SK-N-SH treated with all-trans-retinoic acid at 6 μM for 48 hours (cell line): ENCODE data around the gene CNDP1.

Source experiments
- ATAC-seq: fragments of 200-7000 bp; cut with Tn5 transposase; 3 replicates; pipeline ENCODE4 v1.9.1; 2020; ENCODE audit warnings: mild to moderate bottlenecking, moderate library complexity
- BACH2 ChIP-seq: fragments of 250-450 bp; sonication (Bioruptor Pico); IDR thresholded peaks from 2 replicates; pipeline ENCODE4 v1.9.0; 2021; ENCODE audit warnings: mild to moderate bottlenecking, borderline replicate concordance
- CSDC2 ChIP-seq: fragments of 250-450 bp; sonication (Bioruptor Pico); IDR thresholded peaks from 2 replicates; pipeline ENCODE4 v1.5.0; 2020; ENCODE audit warnings: mild to moderate bottlenecking, moderate library complexity
- ESRRG ChIP-seq: fragments of 250-450 bp; sonication (Bioruptor Pico); IDR thresholded peaks from 2 replicates; pipeline ENCODE4 v1.6.1; 2021; ENCODE audit warnings: mild to moderate bottlenecking
- GLIS3 ChIP-seq: fragments of 250-450 bp; sonication (Bioruptor Pico); IDR thresholded peaks from 2 replicates; pipeline ENCODE4 v1.5.0; 2020; ENCODE audit warnings: mild to moderate bottlenecking, moderate library complexity
- ISL1 ChIP-seq: fragments of 250-450 bp; sonication (Bioruptor Pico); IDR thresholded peaks from 2 replicates; pipeline ENCODE4 v2.1.2; 2022; ENCODE audit warnings: mild to moderate bottlenecking, moderate library complexity
- OSR1 ChIP-seq: fragments of 250-450 bp; sonication (Bioruptor Pico); IDR thresholded peaks from 2 replicates; pipeline ENCODE4 v1.8.0; 2022; ENCODE audit warnings: moderate library complexity, mild to moderate bottlenecking, inconsistent platforms
- PATZ1 ChIP-seq: fragments of 250-450 bp; sonication (Bioruptor Pico); IDR thresholded peaks from 2 replicates; pipeline ENCODE4 v1.8.0; 2020; ENCODE audit warnings: mild to moderate bottlenecking, moderate library complexity, borderline replicate concordance
- RARB ChIP-seq: fragments of 250-450 bp; sonication (Bioruptor Pico); IDR thresholded peaks from 2 replicates; pipeline ENCODE4 v1.8.0; 2021; ENCODE audit warnings: mild to moderate bottlenecking, moderate library complexity
- SNAI2 ChIP-seq: fragments of 250-450 bp; sonication (Bioruptor Pico); IDR thresholded peaks from 2 replicates; pipeline ENCODE4 v1.5.0; 2020; ENCODE audit warnings: mild to moderate bottlenecking, moderate library complexity
- TCF4 ChIP-seq: fragments of 250-450 bp; sonication (Bioruptor Pico); IDR thresholded peaks from 2 replicates; pipeline ENCODE4 v1.8.0; 2021; ENCODE audit warnings: mild to moderate bottlenecking, moderate library complexity, borderline replicate concordance
- TOX ChIP-seq: fragments of 250-450 bp; sonication (Bioruptor Pico); IDR thresholded peaks from 2 replicates; pipeline ENCODE4 v1.8.0; 2021; ENCODE audit warnings: mild to moderate bottlenecking, moderate library complexity, borderline replicate concordance
- TSHZ2 ChIP-seq: fragments of 250-450 bp; sonication (Bioruptor Pico); IDR thresholded peaks from 2 replicates; pipeline ENCODE4 v1.5.0; 2020; ENCODE audit warnings: mild to moderate bottlenecking, moderate library complexity
- ZC3H10 ChIP-seq: fragments of 250-450 bp; sonication (Bioruptor Pico); IDR thresholded peaks from 2 replicates; pipeline ENCODE4 v1.5.1; 2021; ENCODE audit warnings: mild to moderate bottlenecking, moderate library complexity
- ZFP3 ChIP-seq: fragments of 250-450 bp; sonication (Bioruptor Pico); IDR thresholded peaks from 2 replicates; pipeline ENCODE4 v1.5.0; 2020; ENCODE audit warnings: mild to moderate bottlenecking, moderate library complexity
- ZFP30 ChIP-seq: fragments of 450-650 bp; formaldehyde crosslinking; IDR thresholded peaks from 2 replicates; pipeline ENCODE4 v1.5.0; 2022; ENCODE audit warnings: mild to moderate bottlenecking, moderate library complexity
- ZNF565 ChIP-seq: fragments of 450-650 bp; formaldehyde crosslinking; conservative IDR thresholded peaks from 2 replicates; pipeline ENCODE4 v1.5.0; 2020; ENCODE audit warnings: low read depth, mild to moderate bottlenecking, moderate library complexity
- ZNF70 ChIP-seq: fragments of 450-650 bp; formaldehyde crosslinking; IDR thresholded peaks from 2 replicates; pipeline ENCODE4 v1.5.0; 2020; ENCODE audit warnings: mild to moderate bottlenecking, moderate library complexity
- ZNF8 ChIP-seq: fragments of 450-650 bp; formaldehyde crosslinking; IDR thresholded peaks from 2 replicates; pipeline ENCODE4 v1.5.0; 2020; ENCODE audit warnings: mild to moderate bottlenecking, moderate library complexity
- TF ChIP-seq, protein P1 (sequence below): fragments of 250-450 bp; sonication (Bioruptor Pico); IDR thresholded peaks from 2 replicates; pipeline ENCODE4 v1.5.1; 2021; ENCODE audit warnings: mild to moderate bottlenecking, moderate library complexity
- TF ChIP-seq, protein P2 (sequence below): fragments of 250-450 bp; sonication (Bioruptor Pico); IDR thresholded peaks from 2 replicates; pipeline ENCODE4 v1.8.0; 2021; ENCODE audit warnings: low read depth, mild to moderate bottlenecking, moderate library complexity, borderline replicate concordance

The CNDP1 gene

DNA sequence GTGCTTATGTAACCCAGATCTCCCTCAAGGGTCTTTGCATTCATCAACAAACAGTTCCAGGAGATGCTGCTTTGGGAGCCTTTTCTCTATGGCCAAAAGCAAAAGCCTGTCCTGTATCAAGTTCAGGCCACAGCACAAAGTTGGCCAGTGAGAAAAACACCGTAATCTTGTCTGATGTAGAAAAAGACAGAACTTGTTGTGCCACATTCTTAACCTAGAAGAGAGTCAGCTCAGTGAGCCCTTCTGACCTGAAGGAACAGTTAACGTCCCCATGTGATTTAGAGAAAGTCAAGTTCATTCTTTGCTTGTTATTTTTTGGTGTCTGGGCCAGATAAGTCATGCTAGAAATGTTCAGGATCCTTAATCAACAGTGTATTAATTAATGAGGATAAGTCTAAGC is 7.8 kb upstream of the CNDP1 start (continued):
- TF ChIP-seq TCF4 (CRISPR knock-in tag) (no peak), BACH2 (no peak), SNAI2 (no peak)

GRCh38 chr18:74528478-74528877 is 5.8 kb upstream of the CNDP1 start:
- ATAC-seq, result no peak
- TF ChIP-seq ZFP3 (CRISPR knock-in tag) (no peak), PATZ1 (CRISPR knock-in tag) (no peak), ISL1 (CRISPR knock-in tag) (no peak), ZC3H10 (CRISPR knock-in tag) (no peak), GLIS3 (CRISPR knock-in tag) (no peak), TOX (no peak), OSR1 (no peak), SNAI2 (no peak), BACH2 (no peak), CSDC2 (no peak), TCF4 (CRISPR knock-in tag) (no peak), RARB (CRISPR knock-in tag) (no peak), ZNF70 (CRISPR knock-in tag) (no peak), ZNF565 (CRISPR knock-in tag) (no peak), ESRRG (no peak)
- TF ChIP-seq, protein P1, sequence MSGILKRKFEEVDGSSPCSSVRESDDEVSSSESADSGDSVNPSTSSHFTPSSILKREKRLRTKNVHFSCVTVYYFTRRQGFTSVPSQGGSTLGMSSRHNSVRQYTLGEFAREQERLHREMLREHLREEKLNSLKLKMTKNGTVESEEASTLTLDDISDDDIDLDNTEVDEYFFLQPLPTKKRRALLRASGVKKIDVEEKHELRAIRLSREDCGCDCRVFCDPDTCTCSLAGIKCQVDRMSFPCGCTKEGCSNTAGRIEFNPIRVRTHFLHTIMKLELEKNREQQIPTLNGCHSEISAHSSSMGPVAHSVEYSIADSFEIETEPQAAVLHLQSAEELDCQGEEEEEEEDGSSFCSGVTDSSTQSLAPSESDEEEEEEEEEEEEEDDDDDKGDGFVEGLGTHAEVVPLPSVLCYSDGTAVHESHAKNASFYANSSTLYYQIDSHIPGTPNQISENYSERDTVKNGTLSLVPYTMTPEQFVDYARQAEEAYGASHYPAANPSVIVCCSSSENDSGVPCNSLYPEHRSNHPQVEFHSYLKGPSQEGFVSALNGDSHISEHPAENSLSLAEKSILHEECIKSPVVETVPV (CRISPR knock-in tag), result no peak
- TF ChIP-seq, protein P2, sequence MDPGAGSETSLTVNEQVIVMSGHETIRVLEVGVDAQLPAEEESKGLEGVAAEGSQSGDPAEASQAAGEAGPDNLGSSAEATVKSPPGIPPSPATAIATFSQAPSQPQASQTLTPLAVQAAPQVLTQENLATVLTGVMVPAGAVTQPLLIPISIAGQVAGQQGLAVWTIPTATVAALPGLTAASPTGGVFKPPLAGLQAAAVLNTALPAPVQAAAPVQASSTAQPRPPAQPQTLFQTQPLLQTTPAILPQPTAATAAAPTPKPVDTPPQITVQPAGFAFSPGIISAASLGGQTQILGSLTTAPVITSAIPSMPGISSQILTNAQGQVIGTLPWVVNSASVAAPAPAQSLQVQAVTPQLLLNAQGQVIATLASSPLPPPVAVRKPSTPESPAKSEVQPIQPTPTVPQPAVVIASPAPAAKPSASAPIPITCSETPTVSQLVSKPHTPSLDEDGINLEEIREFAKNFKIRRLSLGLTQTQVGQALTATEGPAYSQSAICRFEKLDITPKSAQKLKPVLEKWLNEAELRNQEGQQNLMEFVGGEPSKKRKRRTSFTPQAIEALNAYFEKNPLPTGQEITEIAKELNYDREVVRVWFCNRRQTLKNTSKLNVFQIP (CRISPR knock-in tag), result no peak
- TF ChIP-seq, all 23 proteins: peak for 0

DNA sequence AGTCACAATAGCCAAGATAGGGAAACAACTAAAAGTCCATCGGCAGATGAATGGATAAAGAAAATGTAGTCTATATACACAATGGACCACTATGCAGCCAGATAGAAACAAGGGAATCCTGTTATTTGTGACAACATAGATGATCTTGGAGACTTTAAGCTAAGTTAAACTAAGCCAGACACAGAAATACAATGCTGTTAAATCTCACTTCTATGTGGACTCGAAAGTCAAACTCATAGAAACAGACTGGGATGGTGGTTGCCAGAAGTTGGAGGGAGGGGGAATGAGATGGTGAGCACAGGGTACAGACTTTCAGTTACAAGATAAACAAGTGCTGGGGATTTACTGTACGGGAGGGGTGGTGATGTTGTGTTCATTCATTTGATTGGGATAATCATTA is 5.4 kb upstream of the CNDP1 start:
- ATAC-seq, result no peak
- TF ChIP-seq ESRRG, result no peak
- no peak for TF ChIP-seq SNAI2
- no peak for TF ChIP-seq TCF4 (CRISPR knock-in tag)
- TF ChIP-seq ISL1 (CRISPR knock-in tag), result no peak
- no peak for TF ChIP-seq ZNF565 (CRISPR knock-in tag)
- TF ChIP-seq ZFP30 (CRISPR knock-in tag), result no peak
- no peak for TF ChIP-seq TSHZ2
- no peak for TF ChIP-seq CSDC2
- no peak for TF ChIP-seq ZNF8 (CRISPR knock-in tag)
- TF ChIP-seq, protein P1 (CRISPR knock-in tag), result no peak
- no peak for TF ChIP-seq PATZ1 (CRISPR knock-in tag)
- TF ChIP-seq RARB (CRISPR knock-in tag), result no peak
- TF ChIP-seq BACH2, result no peak
